Osteoblast (primary cell): ENCODE results near the gene JCAD. TPM values are rescaled to one million over a fixed set of nuclear protein-coding genes. Genes with fewer than 3 reads are reported as not detected.

Experiments
- DNase-seq: peaks from one replicate; pipeline ENCODE4 v3.0.0; 2011; ENCODE audit warnings: low spot score, mixed read lengths; ENCODE audit not compliant: insufficient read length; ENCODE audit errors: missing footprints
- H2AFZ ChIP-seq: 2 replicates; pipeline ENCODE4 v1.6.0; 2011; ENCODE audit warnings: mild to moderate bottlenecking, low read length
- H3K27ac ChIP-seq: 2 replicates; pipeline ENCODE4 v1.5.1; 2011; ENCODE audit warnings: mild to moderate bottlenecking, low read depth, low read length, moderate library complexity
- H3K27me3 ChIP-seq: 2 replicates; pipeline ENCODE4 v1.6.0; 2012; ENCODE audit warnings: mild to moderate bottlenecking, control low read depth, inconsistent platforms, low read length, moderate library complexity; ENCODE audit not compliant: insufficient read depth
- H3K36me3 ChIP-seq: 2 replicates; pipeline ENCODE4 v1.5.1; 2011; ENCODE audit warnings: mild to moderate bottlenecking, low read length, control low read depth, moderate library complexity; ENCODE audit not compliant: insufficient read depth
- H3K4me1 ChIP-seq: 2 replicates; pipeline ENCODE4 v1.5.1; 2011; ENCODE audit warnings: mild to moderate bottlenecking, low read length, control low read depth, moderate library complexity; ENCODE audit not compliant: insufficient read depth
- H3K4me2 ChIP-seq: 2 replicates; pipeline ENCODE4 v1.6.0; 2011; ENCODE audit warnings: mild to moderate bottlenecking, low read length; ENCODE audit not compliant: insufficient read depth
- H3K4me3 ChIP-seq: fragments of 200-600 bp; sonication (generic); 3 replicates; pipeline ENCODE4 v1.5.1; 2012; ENCODE audit warnings: mild to moderate bottlenecking, low read length, inconsistent platforms; ENCODE audit not compliant: insufficient read depth
- H3K79me2 ChIP-seq: 2 replicates; pipeline ENCODE4 v1.6.0; 2012; ENCODE audit warnings: mild to moderate bottlenecking, low read length, control low read depth, inconsistent platforms; ENCODE audit not compliant: insufficient read depth
- H3K9me3 ChIP-seq: 2 replicates; pipeline ENCODE4 v1.5.1; 2011; ENCODE audit warnings: low read depth, low read length, control low read depth
- H4K20me1 ChIP-seq: 2 replicates; pipeline ENCODE4 v1.6.0; 2012; ENCODE audit warnings: mild to moderate bottlenecking, low read length, control low read depth; ENCODE audit not compliant: insufficient read depth
- total RNA-seq: library from RNA; depleted of rRNA; stranded (reverse); fragments of >200 nt; gene quantifications from 2 replicates; pipeline ENCODE4 v1.2.3, GENCODE V29; 2012
- TF ChIP-seq, protein P1 (sequence below): IDR thresholded peaks from 2 replicates; pipeline ENCODE4 v1.5.1; 2011; ENCODE audit warnings: mild to moderate bottlenecking, low read depth, low read length, moderate library complexity; ENCODE audit errors: extremely low read depth

The JCAD gene
- total RNA-seq, 1 donor, result 47.0 TPM

DNA sequence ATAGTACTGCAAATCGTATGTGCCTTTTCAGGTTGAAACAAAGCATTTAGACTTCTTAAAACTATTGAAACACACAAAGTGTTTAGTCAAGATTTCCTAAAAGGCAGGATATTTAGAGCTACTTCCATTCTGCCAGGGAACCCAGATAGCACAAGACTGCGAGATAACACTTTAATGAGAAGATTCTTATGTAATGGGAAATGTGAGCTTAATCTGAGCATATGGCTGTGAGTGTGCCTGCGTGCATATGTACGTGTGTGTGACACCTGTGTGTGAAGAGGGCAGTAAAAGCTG lies 14.3 kb upstream of the JCAD start:
- no peaks in the 10 kb centered on the region for H3K79me2 ChIP-seq
- no peak overlapping the region for H2AFZ ChIP-seq
- H3K27me3 ChIP-seq, result no peaks in the 10 kb centered on the region
- DNase-seq, result no peak
- H4K20me1 ChIP-seq, result no peaks in the 10 kb centered on the region
- TF ChIP-seq, protein P1, sequence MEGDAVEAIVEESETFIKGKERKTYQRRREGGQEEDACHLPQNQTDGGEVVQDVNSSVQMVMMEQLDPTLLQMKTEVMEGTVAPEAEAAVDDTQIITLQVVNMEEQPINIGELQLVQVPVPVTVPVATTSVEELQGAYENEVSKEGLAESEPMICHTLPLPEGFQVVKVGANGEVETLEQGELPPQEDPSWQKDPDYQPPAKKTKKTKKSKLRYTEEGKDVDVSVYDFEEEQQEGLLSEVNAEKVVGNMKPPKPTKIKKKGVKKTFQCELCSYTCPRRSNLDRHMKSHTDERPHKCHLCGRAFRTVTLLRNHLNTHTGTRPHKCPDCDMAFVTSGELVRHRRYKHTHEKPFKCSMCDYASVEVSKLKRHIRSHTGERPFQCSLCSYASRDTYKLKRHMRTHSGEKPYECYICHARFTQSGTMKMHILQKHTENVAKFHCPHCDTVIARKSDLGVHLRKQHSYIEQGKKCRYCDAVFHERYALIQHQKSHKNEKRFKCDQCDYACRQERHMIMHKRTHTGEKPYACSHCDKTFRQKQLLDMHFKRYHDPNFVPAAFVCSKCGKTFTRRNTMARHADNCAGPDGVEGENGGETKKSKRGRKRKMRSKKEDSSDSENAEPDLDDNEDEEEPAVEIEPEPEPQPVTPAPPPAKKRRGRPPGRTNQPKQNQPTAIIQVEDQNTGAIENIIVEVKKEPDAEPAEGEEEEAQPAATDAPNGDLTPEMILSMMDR, result no peak
- no peaks in the 10 kb centered on the region for H3K9me3 ChIP-seq
- H3K27ac ChIP-seq, result no peak overlapping the region
- peaks cover 5% of the 10 kb centered on the region for H3K4me1 ChIP-seq
- no peak overlapping the region for H3K4me2 ChIP-seq
- no peaks in the 10 kb centered on the region for H3K36me3 ChIP-seq
- no peak overlapping the region for H3K4me3 ChIP-seq

DNA sequence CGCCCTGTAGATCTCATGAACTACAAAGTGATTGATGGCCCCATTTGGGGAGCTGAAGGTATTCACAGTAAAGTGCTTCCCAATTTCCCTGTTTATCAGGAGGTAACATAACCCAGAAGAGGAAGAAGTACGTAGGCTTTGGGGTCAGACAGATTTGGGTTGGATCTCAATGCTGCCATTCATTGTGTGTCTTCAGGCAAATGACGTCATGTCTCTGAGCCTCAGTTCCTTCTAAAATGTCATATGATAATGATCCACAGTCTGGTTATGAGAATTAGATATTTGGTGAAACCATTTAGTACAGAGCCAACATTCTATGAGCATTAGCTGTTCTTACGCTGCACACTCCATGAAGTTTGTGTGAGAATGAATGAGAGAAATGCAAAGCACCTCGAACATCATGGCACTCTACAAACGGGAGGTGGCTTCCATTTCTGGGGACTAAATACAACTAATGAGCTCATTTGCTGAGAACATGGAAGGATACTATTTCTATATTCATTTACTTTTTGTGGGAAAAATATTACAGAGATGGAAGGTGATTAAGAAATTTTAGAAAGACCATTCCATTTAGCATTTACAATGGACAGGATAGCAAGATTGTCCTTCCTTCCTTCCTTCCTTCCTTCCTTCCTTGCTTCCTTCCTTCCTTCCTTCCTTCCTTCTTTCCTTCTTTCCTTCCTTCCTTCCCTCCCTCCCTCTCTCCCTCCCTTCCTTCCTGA lies 13.8 kb upstream of the JCAD start:
- H3K9me3 ChIP-seq, result no peaks in the 10 kb centered on the region
- H3K4me3 ChIP-seq, result no peak overlapping the region
- H2AFZ ChIP-seq, result no peak overlapping the region
- H3K4me1 ChIP-seq, result peaks cover 5% of the 10 kb centered on the region
- no peak for DNase-seq
- H3K27me3 ChIP-seq, result no peaks in the 10 kb centered on the region
- no peaks in the 10 kb centered on the region for H3K79me2 ChIP-seq
- H3K4me2 ChIP-seq, result no peak overlapping the region
- no peak overlapping the region for H3K27ac ChIP-seq
- H4K20me1 ChIP-seq, result no peaks in the 10 kb centered on the region
- H3K36me3 ChIP-seq, result no peaks in the 10 kb centered on the region
- TF ChIP-seq, protein P1, result no peak

DNA sequence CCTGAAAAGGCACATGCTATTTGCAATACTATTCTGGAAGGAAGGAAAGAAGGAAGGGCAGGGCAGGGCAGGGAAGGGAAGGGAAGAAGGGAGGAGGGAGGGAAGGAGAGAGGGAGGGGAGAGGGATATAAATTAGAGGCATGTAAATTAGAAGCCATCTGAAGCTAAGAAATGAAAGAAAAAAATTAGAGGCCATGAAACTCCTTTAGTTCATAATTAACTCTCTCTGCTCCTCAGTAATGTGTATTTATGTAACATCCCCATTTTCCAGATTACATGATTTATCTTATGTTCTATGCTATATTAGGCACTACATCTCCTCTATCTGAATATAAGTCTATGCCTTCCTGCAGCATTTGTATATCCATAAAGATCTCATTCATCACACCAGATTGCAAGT lies 12.7 kb upstream of the JCAD start:
- H3K4me1 ChIP-seq, result peaks cover 5% of the 10 kb centered on the region
- no peak overlapping the region for H2AFZ ChIP-seq
- no peak overlapping the region for H3K4me3 ChIP-seq
- H3K4me2 ChIP-seq, result no peak overlapping the region
- no peaks in the 10 kb centered on the region for H4K20me1 ChIP-seq
- no peaks in the 10 kb centered on the region for H3K79me2 ChIP-seq
- H3K27ac ChIP-seq, result no peak overlapping the region
- DNase-seq, result no peak
- H3K9me3 ChIP-seq, result no peaks in the 10 kb centered on the region
- TF ChIP-seq, protein P1, result no peak
- H3K27me3 ChIP-seq, result no peaks in the 10 kb centered on the region
- no peaks in the 10 kb centered on the region for H3K36me3 ChIP-seq

DNA sequence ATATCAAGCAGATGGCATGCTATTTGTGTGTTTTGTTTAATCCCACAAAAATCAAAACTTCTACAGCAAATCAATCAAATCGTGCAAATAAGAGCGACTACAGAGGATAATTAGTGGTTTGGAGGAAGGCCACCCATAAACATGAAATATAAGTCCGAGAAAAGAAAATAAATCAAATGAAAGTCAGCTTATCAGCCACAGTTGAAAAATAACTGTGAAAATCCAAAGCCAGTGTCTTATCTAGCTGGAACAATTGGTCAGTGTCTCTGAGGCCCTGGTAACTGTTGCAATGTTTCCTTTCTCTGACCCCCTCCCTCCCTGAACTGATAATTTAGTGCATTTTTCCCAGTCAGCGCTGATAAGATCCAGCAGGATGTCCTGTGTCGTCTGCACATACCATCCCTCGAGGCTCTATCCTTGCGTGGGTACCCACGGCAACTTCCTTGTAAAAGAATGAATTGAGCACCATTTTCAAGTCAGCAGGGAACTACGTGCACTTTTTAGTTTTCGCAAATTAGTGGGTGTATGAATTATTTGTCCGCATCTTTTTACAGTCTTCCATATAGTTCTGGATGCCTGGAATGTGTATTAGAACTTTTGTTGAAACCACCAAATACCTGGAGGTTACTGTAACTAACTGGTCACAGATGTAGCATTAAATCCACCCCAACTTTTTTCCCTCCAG lies 10.8 kb upstream of the JCAD start:
- Histone ChIP-seq H2AFZ (peak overlapping the region; percentile 26), H3K79me2 (no peaks in the 10 kb centered on the region), H3K36me3 (no peaks in the 10 kb centered on the region), H3K9me3 (no peaks in the 10 kb centered on the region), H3K4me1 (peaks cover 5% of the 10 kb centered on the region), H3K27me3 (no peaks in the 10 kb centered on the region), H3K27ac (no peak overlapping the region), H4K20me1 (no peaks in the 10 kb centered on the region), H3K4me2 (no peak overlapping the region), H3K4me3 (no peak overlapping the region)
- no peak for DNase-seq
- TF ChIP-seq, protein P1, result no peak
